Keratinocyte (primary cell): Measurements from ENCODE around the gene DNAJB6. TPM values are rescaled to one million over a fixed set of nuclear protein-coding genes. Genes with fewer than 3 reads are reported as not detected.

ENCODE experiments used
- DNase-seq: peaks from one replicate; pipeline ENCODE4 v3.0.0-alpha.2; 2011; ENCODE audit warnings: low read depth, missing footprints, low spot score
- FAIRE-seq: peaks from 2 replicates; lab custom pipeline; 2011; peaks lifted over from hg19 to GRCh38; lab: Jason Lieb, UNC
- H2AFZ ChIP-seq: 2 replicates; pipeline ENCODE4 v1.6.0; 2012; ENCODE audit warnings: low read length, control low read depth, inconsistent platforms; ENCODE audit not compliant: control insufficient read depth
- H3K27ac ChIP-seq: 2 replicates; pipeline ENCODE4 v1.5.1; 2011; ENCODE audit warnings: low read length; ENCODE audit not compliant: control insufficient read depth, insufficient read depth
- H3K27me3 ChIP-seq: 3 replicates; pipeline ENCODE4 v1.6.0; 2011; ENCODE audit warnings: low read length; ENCODE audit not compliant: control insufficient read depth, insufficient read depth; ENCODE audit errors: extremely low read depth
- H3K36me3 ChIP-seq, 2 experiments: 2 replicates in 1 of 2; 3 replicates in 1 of 2; pipeline ENCODE4 v1.5.1; 2011; ENCODE audit warnings: low read length in 2 of 2, mild to moderate bottlenecking in 1 of 2; ENCODE audit not compliant: control insufficient read depth in 2 of 2, insufficient read depth in 2 of 2; ENCODE audit errors: extremely low read depth in 1 of 2
- H3K4me1 ChIP-seq: 3 replicates; pipeline ENCODE4 v1.5.1; 2011; ENCODE audit warnings: low read length; ENCODE audit not compliant: control insufficient read depth, insufficient read depth; ENCODE audit errors: extremely low read depth
- H3K4me2 ChIP-seq: 3 replicates; pipeline ENCODE4 v1.6.0; 2011; ENCODE audit warnings: low read depth, low read length; ENCODE audit not compliant: control insufficient read depth, insufficient read depth; ENCODE audit errors: extremely low read depth
- H3K4me3 ChIP-seq, 3 experiments: fragments of 200-600 bp in 1 of 3; sonication (generic) in 1 of 3; 2 replicates in 2 of 3; 3 replicates in 1 of 3; pipeline ENCODE4 v1.5.1; 2011 to 2016; ENCODE audit warnings: low read length in 3 of 3, mild to moderate bottlenecking in 3 of 3, control low read depth in 2 of 3, inconsistent platforms in 1 of 3, low read depth in 1 of 3, mixed read lengths in 1 of 3, mixed run types in 1 of 3, moderate library complexity in 1 of 3; ENCODE audit not compliant: control insufficient read depth in 2 of 3, insufficient read depth in 2 of 3; ENCODE audit errors: extremely low read depth in 1 of 3
- H3K79me2 ChIP-seq: 2 replicates; pipeline ENCODE4 v1.6.0; 2012; ENCODE audit warnings: low read length; ENCODE audit not compliant: control insufficient read depth, insufficient read depth
- H3K9ac ChIP-seq: 3 replicates; pipeline ENCODE4 v1.6.0; 2011; ENCODE audit warnings: low read length; ENCODE audit not compliant: control insufficient read depth, insufficient read depth; ENCODE audit errors: extremely low read depth
- H3K9me1 ChIP-seq: 3 replicates; pipeline ENCODE4 v1.6.0; 2011; ENCODE audit warnings: low read length; ENCODE audit not compliant: control insufficient read depth, insufficient read depth; ENCODE audit errors: extremely low read depth
- H3K9me3 ChIP-seq: 2 replicates; pipeline ENCODE4 v1.5.1; 2012; ENCODE audit warnings: low read depth, low read length; ENCODE audit not compliant: control insufficient read depth
- H4K20me1 ChIP-seq: 3 replicates; pipeline ENCODE4 v1.6.0; 2011; ENCODE audit warnings: low read length; ENCODE audit not compliant: control insufficient read depth, insufficient read depth; ENCODE audit errors: extremely low read depth
- EZH2 ChIP-seq: IDR thresholded peaks from one replicate; pipeline ENCODE4 v1.6.1; 2012; ENCODE audit warnings: inconsistent platforms, mild to moderate bottlenecking, low read length, moderate library complexity
- dilution Hi-C: fragments of 300-500 bp; cut with MboI; formaldehyde crosslinking; loops from one replicate; pipeline ENCODE4 v1.7.0; 2020; ENCODE audit warnings: low sequenced_read_pairs; ENCODE audit not compliant: extremely low pct_ligation_motif_present
- polyA plus RNA-seq, 5 experiments: library from polyadenylated mRNA; depleted of rRNA in 3 of 5; stranded (reverse) in 3 of 5; stranded (forward) in 1 of 5; unstranded in 1 of 5; fragments of >200 nt; gene quantifications; 1 replicate in 1 of 5; 2 replicates in 3 of 5; 3 replicates in 1 of 5; pipeline versions ENCODE4 v1.2.1 to v1.2.3, GENCODE V29; 2011 to 2012; ENCODE audit warnings: missing spikeins in 2 of 5, low read depth in 1 of 5, low replicate concordance in 1 of 5
- TF ChIP-seq, protein P1 (sequence below), 3 experiments: IDR thresholded peaks in 1 of 3; conservative IDR thresholded peaks in 1 of 3; optimal IDR thresholded peaks in 1 of 3; 2 replicates in 2 of 3; 3 replicates in 1 of 3; pipeline versions ENCODE3 to v1.5.1; 2011; ENCODE audit warnings: low read length in 3 of 3, mild to moderate bottlenecking in 3 of 3, moderate library complexity in 2 of 3, control low read depth in 1 of 3, inconsistent platforms in 1 of 3; ENCODE audit not compliant: insufficient read depth in 2 of 3; ENCODE audit errors: extremely low read depth in 1 of 3

DNAJB6 gene
- polyA plus RNA-seq, 1 donor (not counting 4 experiments of a cell fraction or from before 2014, with no cell fraction given), result 152 TPM

DNA sequence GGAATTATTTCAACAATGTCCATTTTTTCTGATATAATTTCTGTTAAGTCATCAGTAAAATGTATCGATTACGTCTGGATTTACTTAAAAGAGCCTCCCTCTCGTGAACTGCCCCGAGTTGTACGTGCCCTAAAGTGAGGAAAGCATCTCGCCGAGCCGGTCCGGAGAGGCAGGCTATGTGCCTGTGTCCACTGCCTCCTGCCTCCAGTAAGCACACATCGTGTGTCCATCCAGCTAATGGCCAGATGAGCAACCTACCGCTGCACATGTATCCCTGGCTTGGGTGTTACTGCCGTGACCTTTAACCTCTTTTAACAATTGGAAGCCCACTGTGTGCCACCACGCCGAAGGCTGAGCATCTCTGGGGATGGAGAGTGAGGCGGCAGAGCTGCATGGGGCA, 23.2 kb upstream of the DNAJB6 start:
- no peaks in the 10 kb centered on the region for H3K27me3 ChIP-seq
- H3K27ac ChIP-seq, result no peak overlapping the region
- no peaks in the 10 kb centered on the region for H3K79me2 ChIP-seq
- dilution Hi-C loops, result no loop called here
- no peak overlapping the region for H3K4me3 ChIP-seq
- no peak overlapping the region for H2AFZ ChIP-seq
- no peak for FAIRE-seq
- H4K20me1 ChIP-seq, result no peaks in the 10 kb centered on the region
- H3K9ac ChIP-seq, result no peak overlapping the region
- H3K4me1 ChIP-seq, result peaks cover 34% of the 10 kb centered on the region
- no peak for TF ChIP-seq EZH2
- TF ChIP-seq, protein P1, sequence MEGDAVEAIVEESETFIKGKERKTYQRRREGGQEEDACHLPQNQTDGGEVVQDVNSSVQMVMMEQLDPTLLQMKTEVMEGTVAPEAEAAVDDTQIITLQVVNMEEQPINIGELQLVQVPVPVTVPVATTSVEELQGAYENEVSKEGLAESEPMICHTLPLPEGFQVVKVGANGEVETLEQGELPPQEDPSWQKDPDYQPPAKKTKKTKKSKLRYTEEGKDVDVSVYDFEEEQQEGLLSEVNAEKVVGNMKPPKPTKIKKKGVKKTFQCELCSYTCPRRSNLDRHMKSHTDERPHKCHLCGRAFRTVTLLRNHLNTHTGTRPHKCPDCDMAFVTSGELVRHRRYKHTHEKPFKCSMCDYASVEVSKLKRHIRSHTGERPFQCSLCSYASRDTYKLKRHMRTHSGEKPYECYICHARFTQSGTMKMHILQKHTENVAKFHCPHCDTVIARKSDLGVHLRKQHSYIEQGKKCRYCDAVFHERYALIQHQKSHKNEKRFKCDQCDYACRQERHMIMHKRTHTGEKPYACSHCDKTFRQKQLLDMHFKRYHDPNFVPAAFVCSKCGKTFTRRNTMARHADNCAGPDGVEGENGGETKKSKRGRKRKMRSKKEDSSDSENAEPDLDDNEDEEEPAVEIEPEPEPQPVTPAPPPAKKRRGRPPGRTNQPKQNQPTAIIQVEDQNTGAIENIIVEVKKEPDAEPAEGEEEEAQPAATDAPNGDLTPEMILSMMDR (optimal IDR thresholded peaks at IDR 0.05 in 1 of 3, IDR thresholded peaks at IDR 0.05 in 1 of 3, conservative IDR thresholded peaks at IDR 0.05 in 1 of 3; ENCODE audit: extremely low read depth in 1 of 3, insufficient read depth in 2 of 3, low read length in 3 of 3), result no peak
- H3K4me2 ChIP-seq, result no peak overlapping the region
- no peaks in the 10 kb centered on the region for H3K9me1 ChIP-seq
- no peaks in the 10 kb centered on the region for H3K36me3 ChIP-seq
- H3K9me3 ChIP-seq, result no peaks in the 10 kb centered on the region
- DNase-seq, result no peak

DNA sequence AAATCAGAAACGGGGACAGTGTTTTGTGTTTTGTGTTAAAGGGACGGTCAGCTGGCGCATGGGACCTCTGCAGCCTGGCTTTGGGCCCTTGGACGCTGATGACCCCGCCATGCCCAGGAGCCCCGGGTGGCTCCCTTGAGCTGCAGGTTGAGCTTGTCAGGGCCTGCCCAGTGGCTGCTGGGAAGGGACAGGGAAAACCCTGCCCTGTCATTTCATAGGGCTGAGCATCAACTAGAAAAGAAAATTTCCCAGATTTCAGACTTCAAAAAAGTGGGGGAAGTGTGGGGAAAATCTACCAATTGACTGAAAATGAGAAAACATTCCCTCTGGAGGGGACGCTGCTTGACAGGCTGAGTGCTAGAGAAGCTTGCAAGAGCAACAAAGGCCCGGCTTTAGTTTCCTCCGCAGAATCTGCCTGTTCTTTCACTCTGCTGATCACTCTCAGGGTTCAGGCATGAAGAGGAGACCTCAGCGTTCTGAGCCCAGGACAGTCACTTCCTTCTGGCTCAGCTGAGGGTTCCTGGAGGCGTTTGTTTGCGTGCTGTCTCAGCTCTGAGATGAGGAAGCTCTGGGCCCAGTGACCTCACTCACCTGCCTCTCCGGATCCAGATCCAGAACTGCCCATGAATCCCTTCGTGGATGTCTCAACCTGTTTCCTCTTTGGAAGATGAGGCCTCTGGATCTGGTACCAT, 18.6 kb upstream of the DNAJB6 start:
- no peaks in the 10 kb centered on the region for H3K9me1 ChIP-seq
- DNase-seq (no peak), FAIRE-seq (peak; percentile 86)
- dilution Hi-C loops, result no loop called here
- peaks cover 15% of the 10 kb centered on the region for H3K4me1 ChIP-seq
- TF ChIP-seq, protein P1 (optimal IDR thresholded peaks at IDR 0.05 in 1 of 3, IDR thresholded peaks at IDR 0.05 in 1 of 3, conservative IDR thresholded peaks at IDR 0.05 in 1 of 3; ENCODE audit: extremely low read depth in 1 of 3, insufficient read depth in 2 of 3, low read length in 3 of 3), result no peak
- no peaks in the 10 kb centered on the region for H3K9me3 ChIP-seq
- H3K27me3 ChIP-seq, result no peaks in the 10 kb centered on the region
- H3K9ac ChIP-seq, result peak overlapping the region; percentile 72
- peak overlapping the region in 2 of 3 experiments; percentile 34 to 40 for H3K4me3 ChIP-seq
- no peaks in the 10 kb centered on the region for H4K20me1 ChIP-seq
- H3K27ac ChIP-seq, result peak overlapping the region; percentile 87
- no peaks in the 10 kb centered on the region for H3K36me3 ChIP-seq
- H2AFZ ChIP-seq, result peak overlapping the region; percentile 67
- H3K4me2 ChIP-seq, result peak overlapping the region; percentile 73
- no peaks in the 10 kb centered on the region for H3K79me2 ChIP-seq
